OCI-LY3 (cell line): ENCODE results near the gene ATF3.

ENCODE experiments used
- H2AFZ ChIP-seq: fragments of 200-600, 300-600 bp; shearing (Covaris generic); 2 replicates; pipeline ENCODE4 v1.6.0; 2014; ENCODE audit warnings: antibody characterized with exemption, low read depth, low read length
- H3K27ac ChIP-seq: fragments of 200-600, 300-600 bp; sonication (generic); 2 replicates; pipeline ENCODE4 v1.5.1; 2014; ENCODE audit warnings: mild to moderate bottlenecking, low read length, moderate library complexity, mixed read lengths
- H3K27me3 ChIP-seq: fragments of 200-600, 300-600 bp; sonication (generic); 2 replicates; pipeline ENCODE4 v1.6.1; 2014; ENCODE audit warnings: low read depth, low read length, mixed read lengths
- H3K36me3 ChIP-seq: fragments of 200-600, 300-600 bp; sonication (generic); replicated peaks from 2 replicates; pipeline ENCODE3; 2014; ENCODE audit warnings: low read depth, low read length, mixed read lengths
- H3K4me1 ChIP-seq: fragments of 300-600, 200-600 bp; sonication (generic); 2 replicates; pipeline ENCODE4 v1.6.1; 2014; ENCODE audit warnings: low read length, mixed read lengths
- H3K4me2 ChIP-seq: fragments of 200-600, 300-600 bp; sonication (generic); 2 replicates; pipeline ENCODE4 v1.6.1; 2014; ENCODE audit warnings: low read length, mixed read lengths
- H3K4me3 ChIP-seq: fragments of 300-600, 200-600 bp; sonication (generic); 2 replicates; pipeline ENCODE4 v1.5.1; 2014; ENCODE audit warnings: antibody characterized with exemption, mild to moderate bottlenecking, low read length, moderate library complexity
- H3K79me2 ChIP-seq: fragments of 300-600, 200-600 bp; shearing (Covaris generic); 2 replicates; pipeline ENCODE4 v1.6.1; 2014; ENCODE audit warnings: mild to moderate bottlenecking, low read length, mixed read lengths
- H3K9ac ChIP-seq: fragments of 300-600, 200-600 bp; shearing (Covaris generic); 2 replicates; pipeline ENCODE4 v1.6.0; 2014; ENCODE audit warnings: mild to moderate bottlenecking, low read length, moderate library complexity
- H3K9me3 ChIP-seq: fragments of 200-600, 300-600 bp; shearing (Covaris generic); 2 replicates; pipeline ENCODE4 v1.6.1; 2014; ENCODE audit warnings: low read length, mixed read lengths; ENCODE audit not compliant: insufficient read depth
- H4K20me1 ChIP-seq: fragments of 200-600, 300-600 bp; sonication (generic); 2 replicates; pipeline ENCODE4 v1.6.1; 2016; ENCODE audit warnings: low read length, mixed read lengths; ENCODE audit not compliant: insufficient read depth
- EZH2phosphoT487 ChIP-seq: fragments of 200-600 bp; shearing (Covaris generic); IDR thresholded peaks from 2 replicates; pipeline ENCODE4 v1.6.1; 2018; ENCODE audit warnings: antibody characterized with exemption, mixed run types, low read depth
- TF ChIP-seq, protein P1 (sequence below): fragments of 200-600, 300-600 bp; sonication (generic); IDR thresholded peaks from 2 replicates; pipeline ENCODE4 v1.5.1; 2014; ENCODE audit warnings: antibody characterized with exemption, low read length, low read depth

ATF3 gene

DNA sequence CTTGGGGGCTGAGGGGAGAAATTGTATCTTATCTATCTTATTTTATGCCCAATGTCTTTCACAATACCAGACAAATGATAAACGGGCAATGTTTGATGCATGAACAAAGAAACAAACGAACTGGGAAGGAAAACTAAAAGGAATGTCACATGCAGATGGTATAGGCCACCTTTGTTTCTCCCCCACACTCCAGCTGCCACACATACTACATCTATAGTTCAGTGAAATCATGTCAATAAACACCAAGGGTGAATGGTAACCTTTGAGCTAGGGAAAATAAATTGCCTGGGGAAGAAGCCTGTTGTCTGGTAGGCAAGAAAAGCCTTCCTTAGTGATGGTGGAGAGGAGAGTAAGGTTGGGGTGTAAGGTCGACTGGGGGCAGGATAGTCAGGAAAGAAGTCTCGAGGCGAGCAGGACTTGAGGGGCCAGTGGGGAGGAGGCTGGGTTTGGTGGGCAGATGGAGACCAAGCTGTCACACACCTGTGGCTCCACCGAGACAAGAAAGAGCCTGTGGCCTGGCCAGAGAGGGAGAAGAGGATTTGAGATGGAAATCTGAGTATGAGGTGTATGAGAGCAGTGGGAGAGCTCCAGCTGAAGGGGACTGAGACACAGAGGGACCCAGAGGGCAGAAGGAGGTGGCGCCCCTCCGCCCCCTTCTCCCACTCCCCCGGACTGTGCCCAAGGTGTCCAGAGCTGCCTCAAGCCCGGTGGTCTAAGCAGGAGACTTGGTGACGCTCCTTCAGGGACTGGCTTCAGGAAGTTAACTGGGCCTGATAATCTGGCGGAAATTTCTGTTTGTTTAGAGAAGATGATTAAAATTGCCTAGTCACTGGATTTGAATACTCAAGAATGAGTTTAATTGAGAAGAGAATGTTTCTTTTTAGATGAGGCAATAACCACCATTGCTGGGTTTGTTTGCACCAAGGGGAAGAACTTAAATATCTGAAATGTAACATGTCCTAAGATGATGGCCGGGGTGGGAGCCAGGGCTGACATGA lies 37.3 kb downstream of the ATF3 start:
- Histone ChIP-seq H3K4me2 (no peak overlapping the region), H3K27me3 (no peaks in the 10 kb centered on the region), H3K9ac (no peak overlapping the region), H3K4me1 (peaks cover 8% of the 10 kb centered on the region; the same call in 1 of the 2 replicates), H3K4me3 (no peak overlapping the region), H2AFZ (no peak overlapping the region), H4K20me1 (no peaks in the 10 kb centered on the region), H3K27ac (no peak overlapping the region), H3K36me3 (peaks cover 5% of the 10 kb centered on the region), H3K79me2 (no peaks in the 10 kb centered on the region), H3K9me3 (peaks cover 5% of the 10 kb centered on the region; the same call in 1 of the 2 replicates)
- no peak for TF ChIP-seq EZH2phosphoT487
- TF ChIP-seq, protein P1, sequence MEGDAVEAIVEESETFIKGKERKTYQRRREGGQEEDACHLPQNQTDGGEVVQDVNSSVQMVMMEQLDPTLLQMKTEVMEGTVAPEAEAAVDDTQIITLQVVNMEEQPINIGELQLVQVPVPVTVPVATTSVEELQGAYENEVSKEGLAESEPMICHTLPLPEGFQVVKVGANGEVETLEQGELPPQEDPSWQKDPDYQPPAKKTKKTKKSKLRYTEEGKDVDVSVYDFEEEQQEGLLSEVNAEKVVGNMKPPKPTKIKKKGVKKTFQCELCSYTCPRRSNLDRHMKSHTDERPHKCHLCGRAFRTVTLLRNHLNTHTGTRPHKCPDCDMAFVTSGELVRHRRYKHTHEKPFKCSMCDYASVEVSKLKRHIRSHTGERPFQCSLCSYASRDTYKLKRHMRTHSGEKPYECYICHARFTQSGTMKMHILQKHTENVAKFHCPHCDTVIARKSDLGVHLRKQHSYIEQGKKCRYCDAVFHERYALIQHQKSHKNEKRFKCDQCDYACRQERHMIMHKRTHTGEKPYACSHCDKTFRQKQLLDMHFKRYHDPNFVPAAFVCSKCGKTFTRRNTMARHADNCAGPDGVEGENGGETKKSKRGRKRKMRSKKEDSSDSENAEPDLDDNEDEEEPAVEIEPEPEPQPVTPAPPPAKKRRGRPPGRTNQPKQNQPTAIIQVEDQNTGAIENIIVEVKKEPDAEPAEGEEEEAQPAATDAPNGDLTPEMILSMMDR = no peak

DNA sequence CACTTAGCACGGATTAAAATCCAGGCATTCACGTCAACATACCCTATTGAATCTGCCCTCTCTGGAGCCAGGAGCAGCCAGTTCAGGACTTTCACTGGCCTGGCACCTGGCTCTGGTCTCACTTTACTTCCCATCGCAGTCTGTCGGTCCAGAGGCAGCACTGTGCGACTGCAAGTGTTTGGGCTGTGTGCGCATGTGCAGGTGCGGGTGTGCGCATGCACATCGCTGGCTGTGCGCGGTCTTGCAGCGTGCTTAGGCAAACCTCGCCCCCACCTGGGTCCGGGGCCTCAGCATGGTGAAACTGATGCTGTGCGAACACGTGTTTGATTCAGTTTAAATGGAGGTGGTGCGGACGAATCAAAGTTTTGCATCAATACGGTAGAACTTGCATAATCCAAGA lies 38.0 kb downstream of the ATF3 start:
- Histone ChIP-seq H3K79me2 (no peaks in the 10 kb centered on the region), H3K9me3 (no peaks in the 10 kb centered on the region), H3K27me3 (no peaks in the 10 kb centered on the region), H3K4me1 (peaks cover 8% of the 10 kb centered on the region; the same call in 1 of the 2 replicates), H3K4me3 (no peak overlapping the region), H3K27ac (no peak overlapping the region), H4K20me1 (no peaks in the 10 kb centered on the region), H2AFZ (no peak overlapping the region), H3K4me2 (no peak overlapping the region), H3K9ac (no peak overlapping the region), H3K36me3 (no peaks in the 10 kb centered on the region)
- TF ChIP-seq, protein P1 = no peak
- TF ChIP-seq EZH2phosphoT487 = no peak

DNA sequence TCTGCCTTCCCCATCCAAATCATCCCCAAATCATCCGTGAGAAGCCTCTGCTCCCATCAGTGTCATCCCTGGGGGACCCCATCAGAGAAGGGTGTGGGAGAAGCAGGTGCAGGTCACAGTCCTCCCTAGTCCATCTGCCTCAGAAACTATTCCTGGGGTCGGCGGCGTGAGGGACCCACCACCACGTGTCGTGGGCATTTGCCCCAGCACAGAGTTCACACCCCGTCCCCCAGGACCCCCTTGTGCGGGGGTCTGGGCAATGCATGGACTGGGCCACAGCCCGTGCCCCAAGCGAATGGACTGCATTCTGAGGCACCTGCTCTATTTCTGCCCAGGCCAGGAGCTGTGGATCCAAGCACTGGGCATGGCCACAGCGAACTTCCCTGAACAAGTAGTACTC lies 38.4 kb downstream of the ATF3 start:
- Histone ChIP-seq H3K36me3 (no peaks in the 10 kb centered on the region), H3K27ac (no peak overlapping the region)

DNA sequence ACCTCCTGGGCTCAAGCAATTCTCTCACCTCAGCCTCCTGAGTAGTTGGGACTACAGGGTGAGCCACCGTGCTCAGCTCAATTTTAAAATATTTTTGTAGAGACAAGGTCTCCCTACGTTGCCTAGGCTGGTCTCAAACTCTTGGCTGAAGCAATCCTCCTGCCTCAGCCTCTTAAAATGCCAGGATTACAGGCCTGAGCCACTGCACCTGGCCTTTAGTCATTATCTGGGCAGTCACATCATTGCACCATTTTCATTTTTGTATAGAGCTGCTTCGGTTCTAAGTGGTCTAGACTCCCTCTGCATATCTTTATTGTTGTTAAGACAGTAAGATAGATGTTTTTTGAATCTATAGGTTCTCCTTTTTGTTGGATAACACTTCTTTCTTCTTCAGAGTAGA lies 39.9 kb downstream of the ATF3 start:
- no peaks in the 10 kb centered on the region for H3K9me3 ChIP-seq
- no peak overlapping the region for H3K4me3 ChIP-seq
- H3K9ac ChIP-seq = no peak overlapping the region
- TF ChIP-seq EZH2phosphoT487 = no peak
- TF ChIP-seq, protein P1 = no peak
- H2AFZ ChIP-seq = no peak overlapping the region
- H3K36me3 ChIP-seq = no peaks in the 10 kb centered on the region
- no peaks in the 10 kb centered on the region for H4K20me1 ChIP-seq
- H3K79me2 ChIP-seq = no peaks in the 10 kb centered on the region
- H3K4me2 ChIP-seq = no peak overlapping the region
- no peaks in the 10 kb centered on the region for H3K27me3 ChIP-seq
- H3K4me1 ChIP-seq = peaks cover 7% of the 10 kb centered on the region; the same call in 1 of the 2 replicates
- no peak overlapping the region for H3K27ac ChIP-seq

More for the DNA sequence above, 38.4 kb downstream of the ATF3 start:
- H3K4me2 ChIP-seq = no peak overlapping the region
- no peaks in the 10 kb centered on the region for H3K79me2 ChIP-seq
- H2AFZ ChIP-seq = no peak overlapping the region
- no peak overlapping the region for H3K4me3 ChIP-seq
- no peaks in the 10 kb centered on the region for H4K20me1 ChIP-seq
- H3K9ac ChIP-seq = no peak overlapping the region
- H3K9me3 ChIP-seq = no peaks in the 10 kb centered on the region
- TF ChIP-seq, protein P1 = no peak
- TF ChIP-seq EZH2phosphoT487 = no peak
- H3K27me3 ChIP-seq = no peaks in the 10 kb centered on the region
- peaks cover 8% of the 10 kb centered on the region; the same call in 1 of the 2 replicates for H3K4me1 ChIP-seq
